ENCODE results near the gene GATA2. TPM values are rescaled to one million over a fixed set of nuclear protein-coding genes. Genes with fewer than 3 reads are reported as not detected.

GATA2 gene
- total RNA-seq, 1 donor from 2014 or later, result under 0.01 TPM

DNA sequence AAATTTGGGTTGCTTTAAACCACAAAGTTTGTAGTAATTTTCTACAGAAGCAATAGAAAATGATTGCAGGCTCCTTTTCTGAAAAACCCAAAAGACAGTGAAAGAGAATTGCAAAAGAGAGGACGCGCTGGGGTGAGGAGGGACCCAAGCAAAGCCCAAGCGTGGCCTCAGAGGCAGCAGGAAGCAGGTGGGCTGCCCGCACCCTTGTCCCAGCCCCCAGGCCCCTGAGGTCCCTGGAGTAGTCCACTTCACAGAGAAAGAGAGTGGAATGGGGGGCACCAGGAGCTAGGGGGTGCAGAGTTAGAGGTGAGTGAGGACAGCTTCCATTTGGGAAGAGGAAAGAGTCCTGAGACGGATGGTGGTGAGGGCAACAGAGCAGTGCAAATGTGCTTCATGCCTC lies 37.9 kb downstream of the GATA2 start:
- Histone ChIP-seq H3K27me3 (ENCODE audit: control insufficient read depth, insufficient read depth, low read length) (peaks cover 14% of the 10 kb centered on the region), H3K36me3 (ENCODE audit: control insufficient read depth, insufficient read depth, low read length) (no peaks in the 10 kb centered on the region), H3K4me3 (ENCODE audit: low read depth, low read length) (no peak overlapping the region)
- no peak for DNase-seq (ENCODE audit: low read depth)
- TF ChIP-seq, protein P1, sequence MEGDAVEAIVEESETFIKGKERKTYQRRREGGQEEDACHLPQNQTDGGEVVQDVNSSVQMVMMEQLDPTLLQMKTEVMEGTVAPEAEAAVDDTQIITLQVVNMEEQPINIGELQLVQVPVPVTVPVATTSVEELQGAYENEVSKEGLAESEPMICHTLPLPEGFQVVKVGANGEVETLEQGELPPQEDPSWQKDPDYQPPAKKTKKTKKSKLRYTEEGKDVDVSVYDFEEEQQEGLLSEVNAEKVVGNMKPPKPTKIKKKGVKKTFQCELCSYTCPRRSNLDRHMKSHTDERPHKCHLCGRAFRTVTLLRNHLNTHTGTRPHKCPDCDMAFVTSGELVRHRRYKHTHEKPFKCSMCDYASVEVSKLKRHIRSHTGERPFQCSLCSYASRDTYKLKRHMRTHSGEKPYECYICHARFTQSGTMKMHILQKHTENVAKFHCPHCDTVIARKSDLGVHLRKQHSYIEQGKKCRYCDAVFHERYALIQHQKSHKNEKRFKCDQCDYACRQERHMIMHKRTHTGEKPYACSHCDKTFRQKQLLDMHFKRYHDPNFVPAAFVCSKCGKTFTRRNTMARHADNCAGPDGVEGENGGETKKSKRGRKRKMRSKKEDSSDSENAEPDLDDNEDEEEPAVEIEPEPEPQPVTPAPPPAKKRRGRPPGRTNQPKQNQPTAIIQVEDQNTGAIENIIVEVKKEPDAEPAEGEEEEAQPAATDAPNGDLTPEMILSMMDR (IDR thresholded peaks at IDR 0.05; ENCODE audit: insufficient read depth, low read length, severe bottlenecking), result no peak
- FAIRE-seq, result no peak

DNA sequence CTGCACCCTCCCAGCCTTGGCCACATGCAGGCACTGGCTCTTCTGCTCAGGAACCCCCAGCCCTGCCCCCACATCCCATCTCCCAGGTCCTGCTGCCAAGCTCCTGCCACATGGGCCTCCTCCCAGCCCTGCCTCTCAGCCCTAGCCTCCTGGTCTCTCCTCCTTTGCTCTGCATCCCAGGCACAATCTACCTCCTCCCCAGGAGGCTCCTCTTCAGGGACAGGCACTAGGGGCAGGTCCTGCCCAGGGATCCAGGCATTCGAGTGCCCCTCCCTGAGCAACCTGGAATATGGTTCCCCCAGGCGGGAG lies 38.7 kb downstream of the GATA2 start:
- peaks cover 13% of the 10 kb centered on the region for H3K27me3 ChIP-seq (ENCODE audit: control insufficient read depth, insufficient read depth, low read length)
- FAIRE-seq, result no peak
- TF ChIP-seq, protein P1 (IDR thresholded peaks at IDR 0.05; ENCODE audit: insufficient read depth, low read length, severe bottlenecking), result no peak

DNA sequence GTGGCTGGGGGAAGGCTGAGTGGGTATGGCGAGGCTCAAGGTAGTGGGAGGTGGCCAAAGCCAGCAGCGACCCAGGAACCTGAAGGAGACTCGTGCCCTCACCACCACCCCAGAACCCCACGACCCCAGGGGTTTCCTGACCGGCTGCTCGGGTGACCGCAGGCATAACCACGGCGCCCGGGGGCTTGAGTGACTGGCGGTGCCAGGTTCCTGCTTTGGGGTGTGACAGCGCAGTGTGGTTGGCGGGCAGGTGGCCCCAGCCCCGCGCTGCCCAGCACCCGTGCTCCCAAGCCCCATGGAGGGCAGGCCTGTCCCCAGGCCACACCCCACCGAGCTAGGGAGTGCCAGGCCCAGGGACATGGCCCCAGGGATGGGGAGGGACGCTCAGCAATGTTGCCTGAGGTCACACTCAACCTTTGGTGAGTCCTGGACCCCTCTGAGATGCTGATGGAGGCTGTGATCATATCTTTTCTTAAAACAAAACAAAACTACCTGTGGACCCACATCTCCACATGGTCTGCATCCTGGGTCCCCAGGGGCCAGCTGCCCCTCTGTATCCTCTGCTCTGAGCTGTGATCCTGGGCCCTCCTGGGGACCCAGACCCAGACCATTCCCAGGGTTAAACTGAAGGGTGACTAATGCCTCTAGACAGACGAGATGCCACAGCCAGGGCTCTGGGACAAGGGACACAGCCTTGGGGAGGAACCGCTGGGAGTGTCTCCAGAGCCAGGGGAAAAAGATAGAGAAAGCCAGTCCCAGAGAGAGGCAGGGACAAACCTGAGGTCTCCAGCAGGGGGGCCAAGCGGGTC lies 39.3 kb downstream of the GATA2 start:
- Histone ChIP-seq H3K36me3 (ENCODE audit: control insufficient read depth, insufficient read depth, low read length) (no peaks in the 10 kb centered on the region), H3K27me3 (ENCODE audit: control insufficient read depth, insufficient read depth, low read length) (peaks cover 13% of the 10 kb centered on the region), H3K4me3 (ENCODE audit: low read depth, low read length) (no peak overlapping the region)
- FAIRE-seq (no peak), DNase-seq (ENCODE audit: low read depth) (no peak)
- TF ChIP-seq, protein P1 (IDR thresholded peaks at IDR 0.05; ENCODE audit: insufficient read depth, low read length, severe bottlenecking), result no peak

More for the DNA sequence above, 38.7 kb downstream of the GATA2 start:
- Histone ChIP-seq H3K4me3 (ENCODE audit: low read depth, low read length) (no peak overlapping the region), H3K36me3 (ENCODE audit: control insufficient read depth, insufficient read depth, low read length) (no peaks in the 10 kb centered on the region)
- DNase-seq (ENCODE audit: low read depth), result no peak

DNA sequence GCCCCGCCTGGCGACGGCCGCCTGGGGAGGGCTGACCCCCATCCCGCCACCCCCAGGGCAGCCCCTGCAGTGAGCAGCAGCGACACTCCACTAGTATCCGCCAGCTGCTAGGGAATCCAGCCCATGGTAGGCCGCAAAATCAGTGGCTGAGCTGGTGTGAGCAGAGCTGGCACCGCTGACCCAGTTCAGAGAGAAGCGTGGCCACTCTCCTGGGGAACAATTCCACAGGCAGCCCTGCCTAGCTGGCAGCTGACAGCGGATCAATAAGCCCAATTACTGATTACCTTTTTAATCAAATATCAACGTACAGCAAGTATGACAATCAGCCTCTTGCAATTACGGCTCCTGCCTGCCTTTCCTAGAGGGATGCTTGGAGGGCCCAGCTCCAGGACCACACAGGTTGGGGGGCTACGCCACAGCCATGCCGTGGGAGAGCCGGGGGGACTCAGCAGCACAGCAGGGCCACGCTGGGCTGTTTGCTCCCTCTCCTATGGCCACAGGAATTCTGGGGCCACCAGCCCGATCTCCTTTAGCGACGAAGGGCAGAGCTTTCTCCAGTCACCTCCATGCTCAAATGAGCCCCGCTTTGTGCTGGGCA lies 40.2 kb downstream of the GATA2 start:
- peaks cover 11% of the 10 kb centered on the region for H3K27me3 ChIP-seq (ENCODE audit: control insufficient read depth, insufficient read depth, low read length)
- H3K4me3 ChIP-seq (ENCODE audit: low read depth, low read length), result no peak overlapping the region
- no peak for DNase-seq (ENCODE audit: low read depth)
- no peak for FAIRE-seq
- no peaks in the 10 kb centered on the region for H3K36me3 ChIP-seq (ENCODE audit: control insufficient read depth, insufficient read depth, low read length)
- TF ChIP-seq, protein P1 (IDR thresholded peaks at IDR 0.05; ENCODE audit: insufficient read depth, low read length, severe bottlenecking), result no peak

DNA sequence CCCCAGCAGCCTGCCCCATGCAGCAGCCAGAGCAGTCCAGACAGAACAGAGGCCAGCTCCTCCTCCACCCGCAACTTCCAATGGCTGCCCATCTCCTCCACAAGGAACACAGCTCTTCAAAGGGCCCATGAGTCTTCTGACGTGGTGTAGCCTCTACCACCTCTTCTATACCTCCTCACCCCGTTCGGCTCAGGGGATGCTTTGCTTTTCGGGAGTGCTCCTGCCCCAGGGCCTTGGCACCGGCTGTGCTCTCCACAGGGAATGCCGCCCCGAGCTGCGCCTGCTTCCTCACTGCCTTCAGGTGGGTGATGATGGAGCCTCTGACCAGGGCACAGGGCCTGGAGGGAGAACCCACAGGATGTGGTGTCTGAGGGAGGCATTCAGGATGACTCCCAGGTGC lies 40.9 kb downstream of the GATA2 start:
- no peak for DNase-seq (ENCODE audit: low read depth)
- no peaks in the 10 kb centered on the region for H3K36me3 ChIP-seq (ENCODE audit: control insufficient read depth, insufficient read depth, low read length)
- TF ChIP-seq, protein P1 (IDR thresholded peaks at IDR 0.05; ENCODE audit: insufficient read depth, low read length, severe bottlenecking), result no peak
- peaks cover 11% of the 10 kb centered on the region for H3K27me3 ChIP-seq (ENCODE audit: control insufficient read depth, insufficient read depth, low read length)
- FAIRE-seq, result no peak
- no peak overlapping the region for H3K4me3 ChIP-seq (ENCODE audit: low read depth, low read length)

Measured in bronchial epithelial cell (primary cell).